K562 (cell line): Measurements from ENCODE around the gene SRSF9. TPM values are rescaled to one million over a fixed set of nuclear protein-coding genes. Genes with fewer than 3 reads are reported as not detected.

Source experiments
- BRD9 ChIP-seq: fragments of 450-650 bp; IDR thresholded peaks from 2 replicates; pipeline ENCODE4 v1.6.1; 2018; ENCODE audit warnings: low read depth; ENCODE audit not compliant: partially characterized antibody
- ESRRA ChIP-seq: fragments of 450-650 bp; IDR thresholded peaks from 2 replicates; pipeline ENCODE4 v1.6.1; 2014; ENCODE audit warnings: low read depth, mild to moderate bottlenecking, moderate library complexity, borderline replicate concordance
- FOXA1 ChIP-seq: fragments of 450-650 bp; IDR thresholded peaks from 2 replicates; pipeline ENCODE4 v1.6.1; 2016; ENCODE audit warnings: mild to moderate bottlenecking, borderline replicate concordance
- HNRNPLL ChIP-seq: fragments of 200-400 bp; formaldehyde crosslinking; IDR thresholded peaks from 2 replicates; pipeline ENCODE4 v1.6.1; 2017; ENCODE audit warnings: low read length, low read depth, mild to moderate bottlenecking; ENCODE audit not compliant: poor library complexity, severe bottlenecking
- KDM5B ChIP-seq: fragments of 200-600 bp; sonication (generic); IDR thresholded peaks from 2 replicates; pipeline ENCODE4 v1.6.1; 2012; ENCODE audit warnings: low read depth, mild to moderate bottlenecking, moderate library complexity, low read length, control low read depth, inconsistent platforms; ENCODE audit not compliant: insufficient replicate concordance
- KLF13 ChIP-seq: fragments of 450-650 bp; IDR thresholded peaks from 2 replicates; pipeline ENCODE4 v1.6.1; 2016; ENCODE audit warnings: missing genetic modification characterization, low read depth, mild to moderate bottlenecking, missing compliant biosample characterization, moderate library complexity, borderline replicate concordance
- LCOR ChIP-seq: sonication (generic); formaldehyde crosslinking; IDR thresholded peaks from 2 replicates; pipeline ENCODE4 v1.8.0; 2022; ENCODE audit warnings: mild to moderate bottlenecking, missing genetic modification reagents
- MEIS2 ChIP-seq: fragments of 450-650 bp; IDR thresholded peaks from 2 replicates; pipeline ENCODE4 v1.6.1; 2014; ENCODE audit warnings: mild to moderate bottlenecking; ENCODE audit not compliant: partially characterized antibody
- PHF20 ChIP-seq: fragments of 450-650 bp; IDR thresholded peaks from 2 replicates; pipeline ENCODE4 v1.6.1; 2018; ENCODE audit not compliant: partially characterized antibody
- PHF8 ChIP-seq: fragments of 200-600 bp; sonication (generic); IDR thresholded peaks from 2 replicates; pipeline ENCODE4 v1.6.1; 2012; ENCODE audit warnings: mixed run types, mild to moderate bottlenecking, inconsistent platforms, low read length, moderate library complexity, borderline replicate concordance
- POLR2B ChIP-seq: fragments of 450-650 bp; IDR thresholded peaks from 2 replicates; pipeline ENCODE4 v1.6.1; 2018; ENCODE audit warnings: low read depth; ENCODE audit not compliant: partially characterized antibody
- RNF2 ChIP-seq: sonication (generic); IDR thresholded peaks from 2 replicates; pipeline ENCODE4 v1.6.1; 2016
- SRSF3 ChIP-seq: fragments of 200-400 bp; formaldehyde crosslinking; IDR thresholded peaks from 2 replicates; pipeline ENCODE4 v1.6.1; 2016; ENCODE audit warnings: mild to moderate bottlenecking, low read length, moderate library complexity; ENCODE audit not compliant: insufficient read depth
- STAG1 ChIP-seq: sonication (generic); formaldehyde crosslinking; IDR thresholded peaks from 2 replicates; pipeline ENCODE4 v1.5.0; 2020; ENCODE audit warnings: missing genetic modification reagents, borderline replicate concordance
- TAF15 ChIP-seq: fragments of 200-400 bp; formaldehyde crosslinking; IDR thresholded peaks from 2 replicates; pipeline ENCODE4 v1.6.1; 2017; ENCODE audit warnings: mild to moderate bottlenecking, low read depth, low read length, moderate library complexity
- ZBTB11 ChIP-seq, 3 experiments: fragments of 200-800 bp in 1 of 3; fragments of 250-450 bp in 1 of 3; fragments of 450-650 bp in 1 of 3; sonication (Bioruptor Pico) in 1 of 3; sonication (Bioruptor generic) in 1 of 3; formaldehyde crosslinking in 1 of 3; IDR thresholded peaks; 2 replicates each; pipeline versions ENCODE4 v1.6.1 to v1.8.0; 2016 to 2022; ENCODE audit warnings: mild to moderate bottlenecking in 2 of 3, missing genetic modification characterization in 2 of 3, missing compliant biosample characterization in 1 of 3, moderate library complexity in 1 of 3
- ZBTB7A ChIP-seq: IDR thresholded peaks from 2 replicates; pipeline ENCODE4 v1.6.1; 2011; ENCODE audit warnings: low read depth, mild to moderate bottlenecking, low read length, moderate library complexity, borderline replicate concordance; ENCODE audit not compliant: control insufficient read depth
- ZMIZ1 ChIP-seq, 2 experiments: fragments of 150-350 bp in 1 of 2; IDR thresholded peaks; 2 replicates each; pipeline ENCODE4 v1.6.1; 2012 to 2016; ENCODE audit warnings: low read depth in 2 of 2, low read length in 2 of 2, mild to moderate bottlenecking in 1 of 2, moderate library complexity in 1 of 2
- ZNF780A ChIP-seq: fragments of 250-450 bp; sonication (Bioruptor Pico); IDR thresholded peaks from 2 replicates; pipeline ENCODE4 v1.5.0; 2021; ENCODE audit warnings: mild to moderate bottlenecking
- polyA plus RNA-seq, 8 experiments: library from polyadenylated mRNA; depleted of rRNA in 4 of 8; stranded (reverse) in 5 of 8; unstranded in 3 of 8; fragments of >200 nt; fragmentation: Nextera tagmentation in 2 of 8; fragmentation: Illumina TruSeq in 1 of 8; extraction: Ambion mirVana in 2 of 8; extraction: Trizol in 1 of 8; gene quantifications; 2 replicates each; pipeline versions ENCODE4 v1.2.1 to v1.2.3, GENCODE V29; 2011 to 2014; ENCODE audit warnings: inconsistent platforms in 1 of 8, missing spikeins in 1 of 8
- total RNA-seq, 7 experiments: library from RNA; depleted of rRNA in 6 of 7; stranded (reverse); fragments of >200 nt in 6 of 7; fragmentation: Illumina TruSeq in 2 of 7; extraction: Trizol in 2 of 7; gene quantifications; 2 replicates each; pipeline versions ENCODE4 v1.2.1 to v1.2.3, GENCODE V29; 2011 to 2021; ENCODE audit warnings: low replicate concordance in 1 of 7
- TF ChIP-seq, protein P1 (sequence below): fragments of 250-450 bp; sonication (Bioruptor Pico); IDR thresholded peaks from 2 replicates; pipeline ENCODE4 v1.9.0; 2021; ENCODE audit warnings: mild to moderate bottlenecking

SRSF9 gene
- total and polyA plus RNA-seq, 9 of the 15 experiments (the other 6 are each of a cell fraction or from before 2014, with no cell fraction given), result 40.3 to 291 (median 230) TPM

- TF ChIP-seq TAF15, result no peak
- no peak for TF ChIP-seq ZBTB7A
- TF ChIP-seq RNF2, result no peak
- TF ChIP-seq STAG1 (CRISPR knock-in tag), result no peak
- peak; percentile 95 for TF ChIP-seq MEIS2
- TF ChIP-seq ZNF780A (CRISPR knock-in tag), result no peak
- TF ChIP-seq ESRRA, result peak; percentile 97
- TF ChIP-seq KDM5B, result peak; percentile 87
- TF ChIP-seq ZBTB11 (CRISPR knock-in tag; IDR thresholded peaks at IDR 0.05), result peak in 1 of 3 experiments; percentile 61; a peak in 3 of 6 replicates
- TF ChIP-seq POLR2B, result peak; percentile 88
- TF ChIP-seq FOXA1, result no peak
- TF ChIP-seq PHF8, result peak; percentile 92; the same call in 1 of the 2 replicates
- TF ChIP-seq PHF20, result peak; percentile 81
- TF ChIP-seq LCOR (CRISPR knock-in tag), result peak; percentile 82; the same call in 1 of the 2 replicates
- no peak for TF ChIP-seq BRD9
- peak; percentile 70; the same call in 1 of the 2 replicates for TF ChIP-seq KLF13 (tag)
- TF ChIP-seq, protein P1, sequence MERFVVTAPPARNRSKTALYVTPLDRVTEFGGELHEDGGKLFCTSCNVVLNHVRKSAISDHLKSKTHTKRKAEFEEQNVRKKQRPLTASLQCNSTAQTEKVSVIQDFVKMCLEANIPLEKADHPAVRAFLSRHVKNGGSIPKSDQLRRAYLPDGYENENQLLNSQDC (CRISPR knock-in tag), result no peak
- 0 out of 4 replicates have a peak, but pooled peaks of 1 of the 2 experiments have one; percentile 43 for TF ChIP-seq ZMIZ1 (IDR thresholded peaks at IDR 0.05; ENCODE audit: low read depth in 2 of 2, low read length in 2 of 2)
- peak; percentile 54 for TF ChIP-seq HNRNPLL
- no peak for TF ChIP-seq SRSF3
Observed at GRCh38 chr12:120437735-120438494, 31.6 kb downstream of the SRSF9 start, which contains the start of gene COX6A1 (continued).
